ENCODE results near the gene MAP6. TPM values are rescaled to one million over a fixed set of nuclear protein-coding genes. Genes with fewer than 3 reads are reported as not detected.

The MAP6 gene
- total and polyA plus RNA-seq, 2 of the 13 experiments (the other 11 are each of a cell fraction or from before 2014, with no cell fraction given), result 0.04 TPM; not detected in 1

DNA sequence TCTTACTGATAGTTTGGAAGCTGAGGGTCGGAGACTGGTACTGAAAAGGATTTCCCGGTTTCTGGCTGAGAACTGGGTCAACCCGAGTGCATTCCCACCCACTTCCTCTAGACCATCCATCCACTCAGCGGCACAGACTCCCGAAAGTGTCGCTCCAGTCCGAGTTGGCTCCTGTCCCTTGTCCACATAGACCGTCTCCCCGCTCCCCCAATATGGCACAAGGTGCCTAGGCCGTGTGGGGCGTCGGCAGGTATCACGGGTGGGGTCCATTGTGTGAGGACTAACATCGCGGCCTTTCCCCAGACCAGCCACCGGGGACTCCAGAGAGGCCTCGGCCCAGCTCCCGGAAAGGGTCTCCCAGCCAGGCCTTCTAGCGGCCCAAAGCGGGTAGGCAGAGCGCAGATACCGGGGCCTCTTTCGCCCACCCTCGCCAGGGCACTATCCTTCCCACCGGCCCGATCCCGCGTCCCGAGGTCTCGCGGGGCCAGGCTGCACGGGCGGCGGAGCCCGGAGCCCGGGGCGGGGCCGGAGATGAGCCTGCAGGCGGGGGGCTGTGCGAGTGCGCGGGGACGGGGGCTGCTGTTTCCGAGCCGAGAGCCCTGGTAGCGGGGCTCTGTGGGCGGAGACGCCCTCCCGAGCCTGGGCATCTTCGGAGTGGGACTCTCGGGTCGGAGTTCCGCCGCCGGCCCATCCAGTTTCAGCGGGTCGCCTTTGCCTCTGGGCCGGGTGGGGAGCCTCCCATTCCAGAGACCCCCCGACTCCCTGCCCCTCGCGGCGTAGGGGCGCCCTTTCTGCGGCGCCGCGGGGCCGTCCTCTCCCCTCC, 85.7 kb downstream of the MAP6 start:
- H2AFZ ChIP-seq (ENCODE audit: low read length), result no peak overlapping the region
- H3K36me3 ChIP-seq (replicated peaks in 1 of 2; ENCODE audit: control insufficient read depth in 1 of 2, insufficient read depth in 2 of 2, low read length in 2 of 2), result no peaks in the 10 kb centered on the region
- intact Hi-C loops (cut with micrococcal nuclease; ENCODE audit: unreplicated experiment), result no loop called here
- H3K4me1 ChIP-seq (ENCODE audit: insufficient read depth, low read length), result peaks cover 23% of the 10 kb centered on the region
- CTCF ChIA-PET (ENCODE audit: low intra/inter-chr PET ratio, low total read pairs), result no interaction called here
- POLR2A ChIA-PET, result no interaction called here
- in situ Hi-C loops (cut with HindIII; ENCODE audit: extremely low pct_ligation_motif_present, low pct_unique_long_range_greater_than_20kb), result no loop called here
- no peak for FAIRE-seq
- H3K4me3 ChIP-seq (replicated peaks in 1 of 3; ENCODE audit: insufficient read depth in 1 of 3, low read depth in 2 of 3, low read length in 3 of 3), result peak overlapping the region in 2 of 3 experiments; percentile 38 to 49; a peak in 4 of 6 replicates
- H3K27ac ChIP-seq (ENCODE audit: extremely low read length, insufficient read depth, low read length), result no peak overlapping the region
- DNase-seq (ENCODE audit: low spot score), result no peak
- no peak overlapping the region for H3K9ac ChIP-seq (ENCODE audit: insufficient read depth, low read depth, low read length)
- 44% methylated on average over 19 of the region's 68 CpGs for WGBS (ENCODE audit: low lambda C conversion rate)
- ATAC-seq, result peak; percentile 88
- peaks cover 0 to 10% of the 10 kb centered on the region in 2 experiments; a peak in 3 of 5 replicates for H3K27me3 ChIP-seq (ENCODE audit: control insufficient read depth in 1 of 2, insufficient read depth in 2 of 2, low read length in 2 of 2)
- no TSS peak for BruUV-seq (replicated peaks)
- H3K79me2 ChIP-seq (ENCODE audit: insufficient read depth, low read length), result no peaks in the 10 kb centered on the region
- peak overlapping the region; percentile 49 for H3K4me2 ChIP-seq (ENCODE audit: low read depth, low read length)
- no peaks in the 10 kb centered on the region for H3K9me3 ChIP-seq (ENCODE audit: low read length)
- H4K20me1 ChIP-seq (ENCODE audit: insufficient read depth, low read length), result no peaks in the 10 kb centered on the region
- TF ChIP-seq SCMH1 (CRISPR knock-in tag; IDR thresholded peaks at IDR 0.05; ENCODE audit: borderline replicate concordance) (no peak), SRSF1 (optimal IDR thresholded peaks at IDR 0.05; ENCODE audit: low read depth, low read length) (no peak), U2AF1 (optimal IDR thresholded peaks at IDR 0.05; ENCODE audit: low read depth, low read length) (no peak), ZNF569 (CRISPR knock-in tag; IDR thresholded peaks at IDR 0.05; ENCODE audit: borderline replicate concordance) (no peak), ARNTL (CRISPR knock-in tag; IDR thresholded peaks at IDR 0.05) (no peak), CTCF (CRISPR knock-in tag; IDR thresholded peaks at IDR 0.05) (peak; percentile 44), ATRX (CRISPR knock-in tag; IDR thresholded peaks at IDR 0.05; ENCODE audit: borderline replicate concordance) (no peak), HNRNPL (IDR thresholded peaks at IDR 0.05; ENCODE audit: low read depth, low read length) (no peak), ZNF776 (CRISPR knock-in tag; IDR thresholded peaks at IDR 0.05) (0 out of 2 replicates have a peak, but pooled peaks have one; percentile 45), ZNF720 (CRISPR knock-in tag; IDR thresholded peaks at IDR 0.05) (no peak), TGIF2 (CRISPR knock-in tag; IDR thresholded peaks at IDR 0.05) (no peak), ZNF713 (CRISPR knock-in tag; IDR thresholded peaks at IDR 0.05) (no peak), ZFX (CRISPR knock-in tag; IDR thresholded peaks at IDR 0.05; ENCODE audit: low read depth) (peak; percentile 71), IRF2 (CRISPR knock-in tag; IDR thresholded peaks at IDR 0.05) (no peak), ZNF264 (CRISPR knock-in tag; IDR thresholded peaks at IDR 0.05) (no peak)
- TF ChIP-seq, protein P1, sequence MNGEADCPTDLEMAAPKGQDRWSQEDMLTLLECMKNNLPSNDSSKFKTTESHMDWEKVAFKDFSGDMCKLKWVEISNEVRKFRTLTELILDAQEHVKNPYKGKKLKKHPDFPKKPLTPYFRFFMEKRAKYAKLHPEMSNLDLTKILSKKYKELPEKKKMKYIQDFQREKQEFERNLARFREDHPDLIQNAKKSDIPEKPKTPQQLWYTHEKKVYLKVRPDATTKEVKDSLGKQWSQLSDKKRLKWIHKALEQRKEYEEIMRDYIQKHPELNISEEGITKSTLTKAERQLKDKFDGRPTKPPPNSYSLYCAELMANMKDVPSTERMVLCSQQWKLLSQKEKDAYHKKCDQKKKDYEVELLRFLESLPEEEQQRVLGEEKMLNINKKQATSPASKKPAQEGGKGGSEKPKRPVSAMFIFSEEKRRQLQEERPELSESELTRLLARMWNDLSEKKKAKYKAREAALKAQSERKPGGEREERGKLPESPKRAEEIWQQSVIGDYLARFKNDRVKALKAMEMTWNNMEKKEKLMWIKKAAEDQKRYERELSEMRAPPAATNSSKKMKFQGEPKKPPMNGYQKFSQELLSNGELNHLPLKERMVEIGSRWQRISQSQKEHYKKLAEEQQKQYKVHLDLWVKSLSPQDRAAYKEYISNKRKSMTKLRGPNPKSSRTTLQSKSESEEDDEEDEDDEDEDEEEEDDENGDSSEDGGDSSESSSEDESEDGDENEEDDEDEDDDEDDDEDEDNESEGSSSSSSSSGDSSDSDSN (CRISPR knock-in tag; IDR thresholded peaks at IDR 0.05), result no peak
- TF ChIP-seq, protein P2, sequence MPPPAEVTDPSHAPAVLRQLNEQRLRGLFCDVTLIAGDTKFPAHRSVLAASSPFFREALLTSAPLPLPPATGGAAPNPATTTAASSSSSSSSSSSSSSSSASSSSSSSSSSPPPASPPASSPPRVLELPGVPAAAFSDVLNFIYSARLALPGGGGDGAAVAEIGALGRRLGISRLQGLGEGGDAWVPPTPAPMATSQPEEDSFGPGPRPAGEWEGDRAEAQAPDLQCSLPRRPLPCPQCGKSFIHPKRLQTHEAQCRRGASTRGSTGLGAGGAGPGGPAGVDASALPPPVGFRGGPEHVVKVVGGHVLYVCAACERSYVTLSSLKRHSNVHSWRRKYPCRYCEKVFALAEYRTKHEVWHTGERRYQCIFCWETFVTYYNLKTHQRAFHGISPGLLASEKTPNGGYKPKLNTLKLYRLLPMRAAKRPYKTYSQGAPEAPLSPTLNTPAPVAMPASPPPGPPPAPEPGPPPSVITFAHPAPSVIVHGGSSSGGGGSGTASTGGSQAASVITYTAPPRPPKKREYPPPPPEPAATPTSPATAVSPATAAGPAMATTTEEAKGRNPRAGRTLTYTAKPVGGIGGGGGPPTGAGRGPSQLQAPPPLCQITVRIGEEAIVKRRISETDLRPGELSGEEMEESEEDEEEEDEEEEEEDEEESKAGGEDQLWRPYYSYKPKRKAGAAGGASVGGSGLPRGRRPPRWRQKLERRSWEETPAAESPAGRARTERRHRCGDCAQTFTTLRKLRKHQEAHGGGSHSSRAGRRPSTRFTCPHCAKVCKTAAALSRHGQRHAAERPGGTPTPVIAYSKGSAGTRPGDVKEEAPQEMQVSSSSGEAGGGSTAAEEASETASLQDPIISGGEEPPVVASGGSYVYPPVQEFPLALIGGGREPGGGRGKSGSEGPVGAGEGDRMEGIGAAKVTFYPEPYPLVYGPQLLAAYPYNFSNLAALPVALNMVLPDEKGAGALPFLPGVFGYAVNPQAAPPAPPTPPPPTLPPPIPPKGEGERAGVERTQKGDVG (CRISPR knock-in tag; IDR thresholded peaks at IDR 0.05; ENCODE audit: borderline replicate concordance), result no peak
